GM21447 (cell line): Measurements from ENCODE around the gene TKTL2.

Experiments used
- ATAC-seq: cut with Tn5 transposase; IDR thresholded peaks from one replicate; pipeline ENCODE4 v1.9.1; 2021; ENCODE audit not compliant: unreplicated experiment

TKTL2 gene, protein sequence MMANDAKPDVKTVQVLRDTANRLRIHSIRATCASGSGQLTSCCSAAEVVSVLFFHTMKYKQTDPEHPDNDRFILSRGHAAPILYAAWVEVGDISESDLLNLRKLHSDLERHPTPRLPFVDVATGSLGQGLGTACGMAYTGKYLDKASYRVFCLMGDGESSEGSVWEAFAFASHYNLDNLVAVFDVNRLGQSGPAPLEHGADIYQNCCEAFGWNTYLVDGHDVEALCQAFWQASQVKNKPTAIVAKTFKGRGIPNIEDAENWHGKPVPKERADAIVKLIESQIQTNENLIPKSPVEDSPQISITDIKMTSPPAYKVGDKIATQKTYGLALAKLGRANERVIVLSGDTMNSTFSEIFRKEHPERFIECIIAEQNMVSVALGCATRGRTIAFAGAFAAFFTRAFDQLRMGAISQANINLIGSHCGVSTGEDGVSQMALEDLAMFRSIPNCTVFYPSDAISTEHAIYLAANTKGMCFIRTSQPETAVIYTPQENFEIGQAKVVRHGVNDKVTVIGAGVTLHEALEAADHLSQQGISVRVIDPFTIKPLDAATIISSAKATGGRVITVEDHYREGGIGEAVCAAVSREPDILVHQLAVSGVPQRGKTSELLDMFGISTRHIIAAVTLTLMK

DNA sequence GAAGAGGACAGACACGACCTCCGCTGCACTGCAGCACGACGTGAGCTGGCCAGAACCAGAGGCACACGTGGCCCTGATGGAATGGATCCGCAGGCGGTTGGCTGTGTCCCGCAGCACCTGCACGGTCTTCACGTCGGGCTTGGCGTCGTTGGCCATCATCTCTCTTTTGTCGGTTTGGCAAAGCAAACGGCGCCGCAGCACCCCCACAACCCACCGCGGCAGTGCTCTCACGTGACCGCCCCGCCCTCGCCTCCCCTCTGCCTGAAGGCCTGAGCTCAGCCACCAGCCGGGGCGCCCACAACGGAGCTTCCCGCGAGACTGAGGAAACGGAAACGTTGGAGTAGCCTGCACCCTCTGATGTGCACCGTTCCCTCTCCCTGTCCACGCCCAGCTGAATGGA lies at the start of gene TKTL2:
TKTL2 (minus strand) TSS at position 179 of the 400 bp plus-strand sequence; CDS start at position 159, 20 bp downstream.
- no peak for ATAC-seq

DNA sequence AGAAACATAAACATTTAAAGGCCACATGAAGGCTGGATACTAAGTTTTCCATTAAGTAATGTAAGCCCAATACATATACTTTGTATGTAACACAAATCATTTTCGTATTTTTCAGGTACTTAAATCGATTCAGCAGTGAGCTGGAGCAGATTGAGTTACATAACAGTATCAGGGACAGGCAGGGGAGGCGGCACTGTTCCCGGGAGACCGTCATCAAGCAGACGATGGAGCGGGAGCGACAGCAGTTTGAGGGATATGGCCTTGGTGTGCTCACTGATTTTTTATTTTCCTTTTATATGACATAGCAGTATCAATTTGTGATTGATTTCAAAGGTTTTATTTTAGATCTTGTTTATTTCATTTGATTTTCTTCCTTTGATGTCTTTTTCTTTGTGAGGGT lies 41.6 kb upstream of the TKTL2 start:
- no peak for ATAC-seq

DNA sequence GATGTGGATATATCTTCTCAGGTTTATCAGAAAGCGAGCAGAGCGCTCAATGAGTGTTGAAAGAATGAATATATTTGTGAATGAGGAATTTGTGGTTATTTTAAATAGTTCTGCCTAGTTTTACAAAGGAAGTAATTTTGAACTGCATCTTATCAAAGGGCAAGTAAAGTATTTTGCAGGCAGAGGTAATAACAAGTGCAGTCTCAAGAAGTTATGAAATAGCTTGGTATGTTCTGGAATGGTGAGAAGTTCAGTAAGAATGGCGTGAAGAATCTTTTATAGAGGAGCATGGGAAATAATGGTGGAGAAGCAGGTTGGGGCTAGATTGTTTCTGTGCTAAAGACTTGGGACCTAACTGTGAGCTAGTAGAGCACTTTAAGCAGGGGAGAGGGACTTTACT lies 31.8 kb upstream of the TKTL2 start:
- no peak for ATAC-seq

DNA sequence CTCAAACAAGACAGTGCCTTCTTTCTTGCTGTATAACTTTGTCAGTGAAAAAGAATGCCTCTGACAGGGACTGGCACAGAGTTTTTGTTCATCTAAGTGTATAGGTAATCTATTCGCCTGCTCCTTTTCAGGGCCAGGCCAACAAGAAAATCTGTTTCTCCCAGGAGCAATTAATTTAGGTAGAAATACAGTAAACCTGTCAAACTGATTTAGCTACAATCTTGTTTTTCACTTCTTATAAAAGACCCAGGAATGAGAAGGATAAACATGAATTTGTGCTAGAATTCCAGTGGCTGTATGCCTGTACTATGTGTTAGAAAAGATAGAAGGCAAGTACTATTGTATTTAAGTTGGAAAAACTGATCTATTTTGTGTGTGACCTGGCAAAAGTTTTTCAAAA lies 27.0 kb upstream of the TKTL2 start:
- ATAC-seq, result no peak

DNA sequence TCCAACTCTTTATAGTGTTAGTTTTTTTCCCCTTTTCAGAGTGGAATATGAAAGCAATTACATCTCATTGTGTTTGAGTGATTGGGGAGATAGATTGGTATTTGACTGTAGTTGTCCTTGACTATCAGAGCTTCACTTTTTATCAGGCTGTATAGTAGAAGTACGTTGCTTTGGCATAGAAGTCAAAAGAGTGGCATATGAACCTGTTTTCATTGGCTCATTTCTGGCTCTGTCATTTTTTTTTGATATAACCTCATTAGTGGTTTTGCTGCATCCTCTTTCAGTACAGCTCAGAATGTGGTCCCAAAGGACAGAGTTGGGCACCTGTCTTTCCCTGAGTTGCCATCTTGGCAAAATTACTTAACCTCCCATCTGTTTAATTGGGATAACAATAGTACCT lies 22.3 kb upstream of the TKTL2 start:
- ATAC-seq, result peak; percentile 30

DNA sequence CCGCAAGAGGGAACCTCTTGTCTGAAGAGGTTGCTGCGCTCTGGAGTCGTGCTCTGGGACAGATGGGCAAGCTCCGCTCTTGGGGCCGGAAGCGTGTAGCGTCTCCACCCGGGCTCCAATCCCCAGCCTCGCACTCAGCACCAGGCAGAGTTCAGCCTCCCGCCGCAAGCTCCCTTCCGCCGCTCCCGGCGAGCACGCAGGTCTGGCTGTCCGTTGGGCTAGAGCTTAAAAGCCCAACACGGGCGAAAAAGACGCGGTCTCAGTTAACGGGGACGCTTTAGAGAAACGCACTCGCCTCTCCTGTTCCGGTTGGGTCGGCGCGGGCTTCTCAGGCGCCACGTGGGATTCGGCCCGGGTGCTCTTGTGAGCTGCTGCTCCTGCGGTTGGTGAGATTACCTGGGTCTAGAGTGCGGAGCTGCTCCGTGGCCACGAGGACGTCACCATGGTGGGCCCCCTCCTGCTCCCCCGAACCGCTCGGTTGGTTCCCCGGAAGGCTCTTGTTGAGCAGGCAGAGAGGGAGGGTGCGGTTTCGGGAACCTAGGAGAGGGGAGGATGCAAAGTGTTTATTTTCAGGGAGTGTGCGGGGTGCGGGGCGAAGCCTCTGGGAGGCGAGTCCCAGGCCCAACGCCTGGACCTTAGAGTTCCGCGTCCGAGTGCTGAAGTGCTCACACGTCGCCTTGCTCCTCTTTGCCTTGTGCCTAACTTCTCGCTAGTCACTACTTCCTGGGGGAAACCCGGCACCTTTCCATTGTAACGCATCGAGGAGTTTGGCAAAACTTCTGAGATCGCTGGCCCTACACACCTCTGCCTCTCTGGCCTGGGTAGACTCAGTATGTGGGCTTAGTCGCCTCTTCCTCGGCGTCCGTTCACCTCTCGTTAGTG lies 21.0 kb upstream of the TKTL2 start, which contains the start of gene TMA16:
TMA16 (plus strand) TSS at position 331 of the 882 bp plus-strand sequence; CDS start at position 443, 112 bp downstream.
- peak; percentile 82 for ATAC-seq

DNA sequence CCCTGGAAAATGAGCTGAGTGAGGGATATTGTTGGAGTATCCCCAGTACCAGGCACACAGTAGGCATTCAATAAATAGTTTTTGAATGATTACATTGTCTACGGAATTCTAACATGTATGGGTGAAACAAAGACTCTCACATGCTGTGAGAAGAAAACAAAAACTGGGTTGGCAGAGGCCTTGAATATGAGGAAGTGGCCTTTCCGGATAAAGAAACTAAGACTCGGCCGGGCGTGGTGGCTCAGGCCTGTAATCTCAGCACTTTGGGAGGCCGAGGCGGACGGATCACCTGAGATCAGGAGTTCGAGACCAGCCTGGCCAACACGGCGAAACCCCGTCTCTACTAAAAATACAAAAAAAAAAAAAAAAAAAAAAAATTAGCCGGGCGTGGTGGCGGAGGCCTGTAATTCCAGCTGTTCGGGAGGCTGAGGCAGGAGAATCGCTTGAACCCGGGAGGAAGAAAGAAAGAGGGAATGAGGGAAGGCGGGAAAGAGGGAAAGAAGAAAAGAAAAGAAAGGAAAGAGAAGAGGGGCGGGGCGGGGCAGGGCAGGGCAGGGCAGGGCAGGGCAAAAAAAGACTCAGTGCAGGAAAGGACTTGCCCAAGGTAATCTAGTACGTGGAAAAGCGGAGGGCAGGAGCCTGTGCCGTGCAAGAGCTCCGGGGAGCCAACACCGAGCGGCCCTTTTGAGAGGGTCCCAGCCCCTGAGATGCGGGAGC lies 20.2 kb upstream of the TKTL2 start:
- ATAC-seq, result peak; percentile 31

DNA sequence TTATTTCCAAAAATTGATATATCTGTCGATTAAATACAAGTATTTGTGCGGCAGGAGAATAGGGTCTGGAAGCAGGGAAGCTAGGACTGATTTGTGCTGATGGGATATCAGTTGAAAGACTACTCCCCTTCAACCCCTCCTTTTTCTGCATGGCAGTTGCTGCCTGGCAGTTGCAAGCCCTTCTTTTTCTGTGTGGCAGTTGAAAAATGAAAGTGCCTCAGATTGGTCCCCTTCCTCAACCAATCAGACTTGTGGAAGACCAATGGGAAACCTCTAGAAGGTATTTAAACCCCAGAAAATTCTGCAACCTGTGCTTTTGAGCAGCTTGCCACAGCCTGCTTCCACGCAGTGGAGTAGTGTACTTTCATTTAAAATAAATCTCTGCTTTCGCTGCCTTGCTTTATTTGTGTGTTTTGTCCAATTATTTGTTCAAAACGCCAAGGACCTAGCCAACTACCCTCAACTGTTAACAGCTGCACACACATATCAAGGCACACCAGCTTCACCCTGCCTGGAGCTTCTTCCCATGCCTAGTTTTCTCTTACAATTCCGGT lies 19.5 kb upstream of the TKTL2 start:
- no peak for ATAC-seq

DNA sequence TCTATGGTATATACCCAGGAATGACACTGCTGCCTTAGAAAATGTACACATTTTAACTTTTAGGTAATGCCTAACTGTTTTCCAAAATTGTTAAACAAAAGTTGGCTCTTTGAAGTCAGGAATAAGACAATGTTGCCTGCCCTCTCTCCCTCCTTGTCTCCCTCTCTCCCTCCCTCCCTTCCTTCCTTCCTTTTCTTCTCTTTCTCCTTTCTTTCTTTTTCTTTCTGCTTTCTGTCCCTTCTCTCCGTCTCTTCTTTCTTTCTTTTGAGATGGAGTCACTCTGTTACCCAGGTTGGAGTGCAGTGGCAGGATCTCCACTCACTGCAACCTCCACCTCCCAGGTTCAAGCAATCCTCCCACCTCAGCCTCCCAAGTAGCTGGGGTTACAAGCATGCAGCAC lies 16.4 kb upstream of the TKTL2 start:
- ATAC-seq, result no peak

DNA sequence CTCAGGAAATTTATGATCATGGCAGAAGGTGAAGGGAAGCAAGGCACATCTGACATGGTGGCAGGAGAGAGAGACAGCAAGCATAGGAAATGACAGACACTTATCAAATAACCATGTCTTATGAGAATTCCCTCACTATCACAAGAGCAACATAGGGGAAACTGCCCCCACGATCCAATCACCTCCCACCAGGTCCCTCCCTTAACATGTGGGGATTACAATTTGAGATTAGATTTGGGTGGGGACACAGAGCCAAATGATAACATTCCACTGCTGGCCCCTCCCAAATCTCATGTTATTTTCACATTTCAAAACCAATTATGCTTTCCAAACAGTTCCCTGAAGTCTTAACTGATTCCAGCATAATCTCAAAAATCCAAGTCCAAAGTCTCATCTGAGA lies 12.8 kb upstream of the TKTL2 start:
- ATAC-seq, result no peak

DNA sequence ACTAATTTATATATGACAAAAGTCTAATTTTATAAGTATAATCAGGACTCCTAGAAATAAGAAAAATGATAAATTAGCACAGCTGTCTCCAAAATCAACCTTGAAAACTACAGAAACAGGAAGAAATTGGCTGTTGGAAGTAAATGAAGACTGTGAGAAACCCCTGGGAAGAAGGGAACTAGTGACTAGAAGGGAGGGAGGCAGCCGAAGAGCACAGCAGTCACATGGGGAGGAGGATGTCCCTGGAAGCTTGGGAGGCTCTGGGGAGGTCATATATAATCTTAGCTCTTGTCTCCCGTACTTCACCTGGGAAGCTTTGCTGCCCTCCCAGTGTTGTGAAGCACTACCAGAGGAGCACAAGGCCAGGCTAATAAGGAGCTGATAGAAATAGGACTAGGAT lies 12.0 kb upstream of the TKTL2 start:
- ATAC-seq, result no peak

DNA sequence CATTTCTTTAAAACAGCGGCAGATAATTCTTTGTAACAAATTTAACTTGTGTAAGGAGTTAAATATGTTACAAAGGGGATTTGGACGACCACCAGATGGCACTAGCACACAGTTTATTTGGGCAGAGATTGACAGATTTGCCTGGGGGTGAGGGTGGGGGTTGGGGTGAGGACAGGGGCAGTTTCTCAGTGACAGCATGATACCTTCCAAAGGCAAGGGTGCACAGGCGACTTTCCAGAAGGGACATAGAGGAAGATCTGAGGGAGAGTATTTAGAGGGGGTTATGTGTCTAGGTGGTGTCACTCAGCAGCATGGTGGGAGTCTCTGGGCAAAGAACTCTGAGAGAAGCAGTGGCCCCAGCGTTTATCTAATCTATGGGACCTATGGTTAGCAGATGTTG lies 11.4 kb upstream of the TKTL2 start:
- no peak for ATAC-seq

DNA sequence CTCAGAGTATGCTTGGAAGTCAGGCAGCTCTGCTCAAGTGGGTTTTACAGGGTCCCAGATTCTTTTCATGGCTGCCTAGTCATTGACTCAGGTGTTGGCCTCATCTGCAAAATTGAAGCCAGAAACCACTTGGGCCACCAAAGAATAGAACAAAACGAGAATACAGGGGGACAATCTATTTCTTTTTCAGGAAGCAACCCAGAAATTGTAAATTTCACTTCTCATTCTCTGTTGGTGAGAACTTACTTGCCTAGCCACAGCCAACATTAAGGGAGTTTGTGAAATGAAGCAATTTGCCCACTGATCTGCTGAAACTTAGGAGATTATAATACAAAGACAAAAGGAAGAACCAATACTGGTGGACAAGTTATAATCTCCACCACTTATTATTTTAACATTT lies 8.6 kb upstream of the TKTL2 start:
- ATAC-seq, result peak; percentile 64

DNA sequence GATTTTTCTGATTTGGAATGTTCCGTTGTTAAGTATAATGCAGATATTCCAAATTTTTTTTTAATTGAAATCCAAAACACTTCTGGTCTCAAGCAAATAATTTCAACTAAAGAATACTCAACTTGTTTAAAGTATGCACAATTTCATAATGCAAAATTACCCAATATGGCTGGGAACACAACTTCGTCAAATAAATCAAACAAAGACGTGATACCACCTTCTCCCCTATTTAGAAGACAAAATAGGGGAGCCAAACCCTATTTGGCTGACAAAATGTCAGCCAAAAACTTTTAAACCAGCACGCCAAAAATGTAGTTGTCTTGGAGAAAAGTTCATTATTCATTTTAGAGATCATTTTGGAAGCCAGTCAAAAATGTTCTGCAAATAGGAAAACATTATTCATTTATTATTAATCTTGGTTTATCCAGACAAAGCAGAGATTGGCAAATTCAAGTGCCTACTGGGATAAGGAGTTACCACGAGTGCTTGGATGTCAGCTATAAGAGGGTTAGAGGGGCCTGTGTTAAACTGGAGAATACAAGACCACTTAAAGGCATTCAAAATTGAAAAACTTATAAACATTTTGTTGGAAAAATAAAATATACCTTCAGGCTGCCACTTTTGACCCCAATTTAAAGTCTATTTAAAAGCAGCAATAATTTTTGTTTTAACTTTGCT lies 3.3 kb upstream of the TKTL2 start:
- ATAC-seq, result no peak

DNA sequence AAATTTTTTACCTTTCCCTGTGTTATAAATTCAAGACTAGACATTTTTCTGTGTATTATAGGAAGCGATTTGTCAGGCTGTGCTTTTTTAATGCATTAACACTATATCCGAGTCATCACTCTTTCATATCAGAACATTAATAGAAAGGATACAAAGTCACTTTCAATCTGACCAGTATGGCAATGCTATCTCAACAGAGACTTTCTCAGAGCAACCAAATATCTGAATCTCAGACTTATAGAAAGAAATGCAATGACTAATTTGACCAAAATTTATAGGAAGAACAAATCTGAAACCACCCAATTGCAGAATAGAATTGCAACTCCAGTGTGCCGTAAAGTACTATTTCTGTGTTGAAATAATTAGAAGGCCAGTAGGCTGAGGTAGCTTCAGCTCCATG lies 473 bp upstream of the TKTL2 start:
- ATAC-seq, result no peak

DNA sequence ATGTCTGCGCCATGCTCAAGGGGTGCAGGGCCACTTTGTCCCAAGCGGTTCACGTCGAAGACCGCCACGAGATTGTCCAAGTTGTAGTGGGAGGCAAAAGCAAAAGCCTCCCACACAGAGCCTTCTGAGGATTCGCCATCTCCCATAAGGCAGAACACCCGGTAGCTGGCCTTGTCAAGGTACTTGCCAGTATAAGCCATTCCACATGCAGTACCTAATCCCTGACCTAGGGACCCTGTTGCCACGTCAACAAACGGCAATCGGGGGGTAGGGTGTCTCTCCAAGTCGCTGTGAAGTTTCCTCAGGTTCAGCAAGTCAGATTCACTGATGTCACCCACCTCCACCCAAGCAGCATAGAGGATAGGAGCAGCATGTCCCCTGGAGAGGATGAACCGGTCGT lies 424 bp downstream of the TKTL2 start:
- no peak for ATAC-seq

DNA sequence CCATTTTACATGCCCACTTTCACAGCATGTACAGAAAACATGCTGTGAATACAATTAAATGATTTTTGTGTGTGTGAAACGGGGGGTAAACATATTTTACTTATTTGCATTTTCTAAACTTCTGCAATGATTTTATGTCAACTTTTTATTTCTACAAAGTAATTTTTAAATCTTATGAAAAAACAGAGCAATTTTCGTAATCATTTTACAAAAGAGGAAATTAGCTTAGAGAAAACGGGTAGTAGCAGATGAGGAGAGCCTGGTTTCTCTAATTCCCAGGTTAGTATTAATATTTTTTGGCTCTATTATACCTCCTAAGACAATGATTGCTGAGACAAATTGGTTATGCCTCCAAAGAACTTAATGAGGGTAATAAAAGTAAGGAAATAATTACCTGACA lies 3.2 kb downstream of the TKTL2 start:
- no peak for ATAC-seq

DNA sequence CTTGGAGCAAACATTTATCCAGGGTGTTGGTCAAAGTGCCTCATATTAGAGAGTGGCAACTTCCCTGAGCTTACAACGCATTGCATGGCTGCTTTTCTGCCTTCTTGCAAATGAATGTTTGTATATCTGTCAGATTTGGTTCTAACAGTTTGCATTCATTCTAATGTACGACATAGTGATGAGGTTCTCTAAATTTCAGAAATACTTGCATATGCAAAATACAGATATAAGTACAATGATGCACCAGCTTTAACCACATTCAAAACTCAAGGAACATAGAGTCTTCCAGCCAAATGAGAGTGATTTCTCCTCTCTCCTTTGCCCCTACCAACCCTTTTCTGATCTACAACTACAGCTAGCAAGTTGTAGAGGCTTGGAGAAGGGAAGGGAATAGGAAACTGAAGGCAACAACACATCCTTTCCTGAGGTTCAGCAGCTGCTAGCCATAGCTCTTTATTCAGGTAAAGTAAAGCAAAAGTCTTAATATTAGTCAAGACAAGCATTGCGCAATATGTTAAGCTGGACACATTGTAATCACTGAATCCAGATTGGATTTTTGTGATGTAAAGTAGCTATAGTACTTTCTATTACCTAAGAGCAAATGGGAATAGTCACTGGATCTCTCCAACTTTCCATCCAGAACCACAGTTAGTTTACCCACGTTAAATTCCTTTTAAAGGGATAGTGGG lies 6.3 kb downstream of the TKTL2 start:
- no peak for ATAC-seq

DNA sequence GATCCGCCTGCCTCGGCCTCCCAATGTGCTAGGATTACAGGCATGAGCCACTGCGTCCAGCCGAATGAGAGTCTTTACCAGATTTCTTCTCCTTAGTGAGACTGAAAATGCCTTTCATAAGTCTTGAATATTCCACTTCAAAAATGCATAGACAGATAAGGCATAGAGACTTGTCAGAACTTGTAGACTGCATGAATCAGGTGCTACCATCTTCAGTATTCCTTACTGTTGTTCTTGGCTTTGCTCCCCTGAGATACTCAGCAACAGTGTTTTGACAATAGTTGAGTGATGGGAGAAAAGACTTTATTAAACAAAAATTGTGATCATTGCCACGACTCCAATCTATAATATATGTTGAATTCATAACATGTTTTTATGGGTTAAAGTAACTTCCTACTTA lies 11.0 kb downstream of the TKTL2 start:
- no peak for ATAC-seq
